IPS-15b (cell line): ENCODE measurements around the gene RAB14.
"Not testable (repeated sequence)": the region's sequence is repeated elsewhere in the genome, so short reads cannot be mapped to it uniquely, and the experiment has no call there.

Source experiments
- H3K27me3 ChIP-seq: one replicate; pipeline ENCODE4 v1.6.1; 2013; ENCODE audit warnings: low read length; ENCODE audit not compliant: control insufficient read depth, insufficient read depth
- H3K36me3 ChIP-seq: one replicate; pipeline ENCODE4 v1.6.1; 2013; ENCODE audit warnings: low read length; ENCODE audit not compliant: control insufficient read depth, insufficient read depth
- H3K4me1 ChIP-seq: one replicate; pipeline ENCODE4 v1.6.1; 2013; ENCODE audit warnings: mild to moderate bottlenecking, low read length; ENCODE audit not compliant: control insufficient read depth, insufficient read depth
- H3K4me3 ChIP-seq: one replicate; pipeline ENCODE4 v1.5.1; 2013; ENCODE audit warnings: low read depth, low read length
- H3K9ac ChIP-seq: one replicate; pipeline ENCODE4 v1.6.1; 2013; ENCODE audit warnings: low read depth, mild to moderate bottlenecking, low read length
- H3K9me3 ChIP-seq: one replicate; pipeline ENCODE4 v1.6.1; 2013; ENCODE audit warnings: mild to moderate bottlenecking, low read length; ENCODE audit not compliant: control insufficient read depth, insufficient read depth

Gene RAB14

DNA sequence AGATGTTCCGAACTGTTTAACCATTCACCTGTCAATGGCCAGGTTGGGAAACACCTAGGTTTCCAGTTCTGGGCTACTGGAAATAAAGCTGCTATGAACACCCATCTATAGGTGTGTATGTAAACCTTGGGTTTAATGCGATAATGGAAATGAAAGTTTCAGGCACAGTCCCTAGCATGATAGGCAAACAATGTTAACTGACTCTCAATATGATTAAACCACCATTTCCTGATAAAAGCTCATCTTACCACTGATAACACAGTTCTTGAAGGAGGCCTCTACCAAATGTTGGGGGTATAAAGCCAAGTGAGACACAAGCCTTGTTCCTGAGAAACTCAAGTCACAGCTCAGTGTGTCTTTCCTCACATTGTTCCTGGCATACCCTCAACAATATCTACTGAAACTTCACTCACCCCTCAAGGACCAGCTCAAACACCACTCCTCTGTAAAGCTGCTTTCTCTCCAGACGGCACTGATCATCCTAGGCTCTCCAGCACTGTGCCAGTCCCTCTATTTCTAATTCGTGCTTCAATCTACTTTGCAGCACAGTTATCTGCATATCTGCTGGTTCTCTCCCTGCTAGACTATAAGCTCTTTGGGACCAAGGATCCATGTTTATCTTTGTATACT lies 15.8 kb downstream of the RAB14 start:
- Histone ChIP-seq H3K4me3 (no peak overlapping the region), H3K9ac (no peak overlapping the region), H3K36me3 (no peaks in the 10 kb centered on the region), H3K9me3 (no peaks in the 10 kb centered on the region), H3K27me3 (no peaks in the 10 kb centered on the region), H3K4me1 (peaks cover 4% of the 10 kb centered on the region)

GRCh38 chr9:121185178-121185745 lies 16.4 kb downstream of the RAB14 start:
- Histone ChIP-seq H3K4me3 (no peak overlapping the region), H3K36me3 (no peaks in the 10 kb centered on the region), H3K27me3 (no peaks in the 10 kb centered on the region), H3K4me1 (peaks cover 4% of the 10 kb centered on the region), H3K9ac (no peak overlapping the region), H3K9me3 (no peaks in the 10 kb centered on the region)

- Histone ChIP-seq H3K9ac (no peak overlapping the region), H3K36me3 (no peaks in the 10 kb centered on the region), H3K4me3 (no peak overlapping the region), H3K27me3 (no peaks in the 10 kb centered on the region), H3K9me3 (no peaks in the 10 kb centered on the region), H3K4me1 (peaks cover 4% of the 10 kb centered on the region)
These were observed 17.2 kb downstream of the RAB14 start for GRCh38 chr9:121184463-121184862.

DNA sequence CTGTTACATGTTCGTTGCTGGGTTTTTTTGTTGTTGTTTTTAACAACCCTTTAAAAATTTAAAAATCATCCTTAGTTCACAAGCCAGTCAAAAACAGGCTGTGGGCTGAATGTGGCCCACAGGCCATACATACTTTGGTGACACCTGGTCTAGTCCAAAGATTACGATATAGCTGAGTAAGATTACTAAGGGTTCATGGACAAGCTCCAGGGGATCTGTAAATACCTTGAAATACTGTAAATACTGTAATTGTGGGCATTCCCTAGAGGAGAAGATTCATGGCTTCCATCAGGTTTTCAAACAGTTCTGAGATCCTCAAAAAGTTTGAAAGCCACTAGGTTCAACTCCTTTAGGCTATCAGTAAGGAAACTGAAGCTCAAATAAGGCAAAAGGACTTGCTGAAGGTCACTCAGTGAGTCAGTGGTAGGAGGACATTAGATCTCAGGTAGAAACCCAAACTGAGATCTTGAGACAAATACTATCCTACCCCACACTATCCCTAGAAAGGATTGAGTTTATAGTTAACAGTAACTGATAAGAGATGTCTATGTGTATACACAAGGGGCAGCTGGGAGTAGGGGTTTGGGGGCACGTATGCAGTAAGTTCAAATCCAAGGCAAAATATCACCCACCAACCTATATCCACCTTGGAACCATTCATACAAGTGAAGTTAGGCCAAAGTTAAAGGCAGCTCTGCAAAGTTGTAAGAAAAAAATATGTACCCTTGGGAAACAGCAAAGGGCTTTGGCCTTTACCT lies 17.8 kb downstream of the RAB14 start:
- no peaks in the 10 kb centered on the region for H3K36me3 ChIP-seq
- no peaks in the 10 kb centered on the region for H3K9me3 ChIP-seq
- no peak overlapping the region for H3K4me3 ChIP-seq
- H3K9ac ChIP-seq: no peak overlapping the region
- peaks cover 4% of the 10 kb centered on the region for H3K4me1 ChIP-seq
- no peaks in the 10 kb centered on the region for H3K27me3 ChIP-seq

DNA sequence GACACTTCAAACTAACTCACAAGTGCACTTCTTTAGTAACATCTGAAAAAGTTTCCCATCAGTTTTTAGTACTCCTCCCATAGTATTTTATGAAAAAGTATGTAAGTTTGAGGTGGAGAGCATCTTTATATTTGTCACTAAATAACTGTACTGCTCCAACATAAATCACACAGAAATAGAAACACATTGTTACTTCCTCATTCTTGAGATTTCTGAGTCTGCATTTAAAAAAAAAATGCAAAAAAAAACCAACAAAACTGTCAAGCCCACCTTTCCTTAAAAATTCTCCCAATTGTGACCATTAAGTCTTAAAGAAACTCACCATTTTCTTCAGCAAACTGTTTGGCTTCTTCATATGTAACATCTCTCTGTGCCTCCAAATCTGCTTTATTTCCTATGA lies 18.7 kb downstream of the RAB14 start:
- Histone ChIP-seq H3K9me3 (no peaks in the 10 kb centered on the region), H3K4me3 (no peak overlapping the region), H3K27me3 (no peaks in the 10 kb centered on the region), H3K36me3 (no peaks in the 10 kb centered on the region), H3K9ac (no peak overlapping the region), H3K4me1 (peaks cover 4% of the 10 kb centered on the region)

DNA sequence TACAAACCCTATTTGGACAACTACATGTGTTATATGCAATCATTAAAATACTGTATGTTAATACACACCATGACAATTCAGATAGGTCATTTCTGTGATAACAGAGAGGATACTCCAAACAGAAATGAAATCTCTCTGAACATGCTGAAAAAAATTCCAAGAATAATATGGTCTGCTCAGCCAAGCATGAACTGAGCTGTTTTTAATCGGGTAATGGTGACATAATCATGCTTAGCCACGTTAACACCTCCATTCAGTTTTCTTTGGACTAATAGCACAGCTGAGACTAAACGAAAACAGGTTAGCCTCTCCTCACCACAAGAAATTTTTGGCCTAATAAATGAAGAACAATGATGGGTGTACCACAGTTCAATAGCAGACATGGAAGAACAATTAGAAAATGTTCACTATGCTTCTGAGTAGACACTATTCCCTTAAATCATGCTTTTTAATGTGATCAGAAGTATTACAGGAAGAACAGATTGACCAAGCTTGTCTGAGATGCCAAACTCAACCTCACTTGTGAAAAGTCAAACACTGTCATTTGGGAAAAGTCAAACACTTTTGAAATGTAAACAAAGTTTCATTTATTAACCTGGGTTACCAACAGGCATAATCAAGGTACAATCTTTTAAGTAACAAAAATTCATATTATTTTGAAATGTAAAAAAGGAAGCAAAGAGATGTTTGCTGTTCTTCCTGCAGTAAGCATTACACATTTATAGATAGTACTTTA lies 19.4 kb downstream of the RAB14 start:
- Histone ChIP-seq H3K4me1 (peaks cover 4% of the 10 kb centered on the region), H3K9me3 (no peaks in the 10 kb centered on the region), H3K9ac (no peak overlapping the region), H3K4me3 (no peak overlapping the region), H3K27me3 (no peaks in the 10 kb centered on the region), H3K36me3 (no peaks in the 10 kb centered on the region)

DNA sequence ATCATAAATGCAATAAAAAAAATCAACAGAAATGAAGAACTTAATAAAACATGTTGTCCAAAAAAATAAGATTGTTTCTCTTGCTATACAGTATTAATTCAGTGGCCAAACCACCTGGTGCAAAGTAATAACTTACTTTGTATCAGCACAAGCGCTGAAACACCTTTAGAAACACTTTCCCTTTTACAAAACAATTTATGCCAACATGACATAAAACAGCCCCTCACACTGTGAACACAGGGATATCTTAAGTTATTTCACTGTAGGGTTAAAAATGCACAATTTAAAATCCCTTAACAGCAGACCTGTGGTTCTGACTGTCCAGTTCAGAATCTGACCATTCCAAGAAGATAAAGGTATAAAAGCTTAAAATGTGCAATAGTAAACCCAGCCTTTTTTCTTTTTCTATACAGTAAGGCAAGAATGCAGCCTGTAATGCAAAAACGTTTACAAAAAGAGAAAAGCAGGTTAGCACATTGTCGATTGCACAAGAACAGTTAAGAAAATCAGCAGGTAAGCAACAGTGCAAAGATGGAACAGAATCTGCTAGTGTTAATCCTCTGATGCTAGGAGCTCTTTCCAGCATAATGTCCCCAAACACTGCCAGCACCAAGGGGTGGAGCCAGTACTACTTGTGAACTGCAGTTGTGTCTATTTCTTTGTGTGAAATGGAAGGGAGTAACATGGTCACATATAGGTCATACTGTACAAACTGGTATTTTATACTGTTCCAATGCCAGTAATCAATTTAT lies 21.6 kb downstream of the RAB14 start:
- Histone ChIP-seq H3K27me3 (no peaks in the 10 kb centered on the region), H3K9ac (no peak overlapping the region), H3K4me1 (peaks cover 4% of the 10 kb centered on the region), H3K36me3 (no peaks in the 10 kb centered on the region), H3K4me3 (no peak overlapping the region), H3K9me3 (no peaks in the 10 kb centered on the region)

DNA sequence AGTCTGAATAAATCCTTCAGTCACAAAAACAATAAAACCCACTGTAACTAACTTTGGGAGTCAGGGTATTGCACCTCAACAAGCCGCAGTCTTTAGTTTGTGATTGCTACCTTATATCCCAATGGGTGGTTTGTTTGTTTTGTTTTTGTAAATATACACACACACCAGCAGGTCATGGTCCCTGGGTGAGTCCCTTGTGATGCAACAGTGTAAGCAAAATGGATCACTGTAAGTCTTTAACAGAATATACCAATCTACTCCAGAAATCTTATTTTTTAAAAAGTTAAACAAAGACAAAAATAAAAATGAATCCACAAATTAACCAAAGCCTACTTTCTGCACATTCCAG lies 22.3 kb downstream of the RAB14 start:
- not testable (repeated sequence) for H3K27me3 ChIP-seq, H3K9me3 ChIP-seq, H3K4me3 ChIP-seq, H3K9ac ChIP-seq, H3K4me1 ChIP-seq, H3K36me3 ChIP-seq

- peaks cover 2% of the 10 kb centered on the region for H3K36me3 ChIP-seq
- H3K27me3 ChIP-seq: no peaks in the 10 kb centered on the region
- H3K4me1 ChIP-seq: peaks cover 4% of the 10 kb centered on the region
- H3K4me3 ChIP-seq: no peak overlapping the region
- H3K9ac ChIP-seq: no peak overlapping the region
- H3K9me3 ChIP-seq: no peaks in the 10 kb centered on the region
These were observed 22.8 kb downstream of the RAB14 start for GRCh38 chr9:121178676-121179372.

- H3K9me3 ChIP-seq: no peaks in the 10 kb centered on the region
- H3K4me3 ChIP-seq: no peak overlapping the region
- peaks cover 2% of the 10 kb centered on the region for H3K36me3 ChIP-seq
- no peaks in the 10 kb centered on the region for H3K4me1 ChIP-seq
- H3K27me3 ChIP-seq: no peaks in the 10 kb centered on the region
- H3K9ac ChIP-seq: no peak overlapping the region
These were observed 28.2 kb downstream of the RAB14 start for GRCh38 chr9:121173501-121173900.
